Measurements from ENCODE around the gene DHX29.

The DHX29 gene

GRCh38 chr5:55308254-55308836 is 851 bp upstream of the DHX29 start:
- DNase-seq = peak; percentile 23

DNA sequence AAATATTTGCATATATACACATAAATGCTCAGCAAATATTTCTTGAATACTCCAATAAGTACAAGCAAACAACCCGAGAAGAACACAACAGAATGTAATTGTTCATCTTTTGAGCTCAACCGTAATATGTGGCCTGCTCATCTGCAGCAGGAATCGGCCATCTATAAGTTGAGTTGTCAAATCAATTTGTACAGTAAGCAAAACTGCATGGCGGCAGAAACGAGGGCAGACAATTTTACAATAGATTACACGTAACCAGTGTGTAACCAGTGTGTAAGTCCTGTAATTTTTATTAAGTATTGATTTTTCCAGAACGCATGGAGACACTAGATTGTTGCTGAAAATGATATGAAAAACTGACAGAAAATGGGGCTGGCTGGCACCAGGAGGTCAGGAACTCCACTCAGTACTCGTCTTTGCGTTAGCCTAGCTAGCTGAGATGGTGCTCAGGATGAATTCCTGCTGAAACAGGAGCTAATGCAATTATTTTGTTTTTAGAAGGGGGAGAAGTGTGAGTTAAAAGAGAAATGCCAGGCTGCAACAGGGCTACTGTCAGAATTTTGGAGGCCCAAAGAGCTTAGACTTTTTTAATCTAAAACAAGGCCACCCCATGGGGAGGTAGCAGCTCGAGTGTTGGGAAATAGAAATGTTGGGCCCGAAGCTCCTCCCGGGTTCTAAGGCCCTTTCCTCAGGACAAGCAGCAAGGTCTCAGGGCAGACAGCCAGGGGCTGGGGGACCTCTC is 682 bp downstream of the DHX29 start:
- no peak for DNase-seq

GRCh38 chr5:55305345-55305744 is 2.1 kb downstream of the DHX29 start:
- DNase-seq = no peak

DNA sequence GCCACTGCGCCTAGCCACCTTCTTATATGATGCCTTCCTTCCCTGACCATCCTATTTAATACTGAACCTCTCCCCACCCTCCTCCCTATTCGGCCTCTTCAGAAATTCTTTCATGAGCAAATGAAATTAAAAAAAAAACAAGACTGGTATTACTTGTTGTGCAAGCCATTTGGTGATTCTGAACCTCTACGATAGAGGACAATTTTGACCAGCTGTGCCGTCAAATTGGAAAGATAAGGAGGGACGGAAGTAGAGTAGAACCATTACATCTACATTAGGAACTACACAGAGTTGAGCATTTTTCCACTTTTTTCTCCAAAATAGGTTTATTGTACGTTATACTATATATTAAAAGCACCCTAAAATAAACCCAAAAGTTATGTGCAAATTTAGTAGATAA is 2.9 kb downstream of the DHX29 start:
- no peak for DNase-seq

- no peak for DNase-seq
Observed at GRCh38 chr5:55303238-55303690, 4.2 kb downstream of the DHX29 start.

DNA sequence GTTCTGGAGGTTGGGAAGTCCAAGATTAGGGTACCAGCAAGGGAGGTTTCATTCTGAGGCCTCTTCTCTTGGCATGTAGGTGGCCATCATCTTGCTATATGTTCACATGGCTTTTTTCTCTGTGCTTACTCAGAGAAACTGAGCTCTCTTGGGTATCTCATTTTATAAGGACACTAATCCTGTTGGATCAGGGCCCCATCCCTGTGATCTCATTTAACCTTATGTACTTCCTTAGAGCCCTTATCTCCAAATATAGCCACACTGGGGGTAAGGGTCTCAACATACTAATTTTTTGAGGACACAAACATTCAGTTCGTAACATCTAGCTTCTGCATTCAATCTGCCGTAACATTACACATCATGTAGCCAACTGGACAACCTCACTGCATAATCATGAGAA is 6.6 kb downstream of the DHX29 start:
- DNase-seq = no peak

DNA sequence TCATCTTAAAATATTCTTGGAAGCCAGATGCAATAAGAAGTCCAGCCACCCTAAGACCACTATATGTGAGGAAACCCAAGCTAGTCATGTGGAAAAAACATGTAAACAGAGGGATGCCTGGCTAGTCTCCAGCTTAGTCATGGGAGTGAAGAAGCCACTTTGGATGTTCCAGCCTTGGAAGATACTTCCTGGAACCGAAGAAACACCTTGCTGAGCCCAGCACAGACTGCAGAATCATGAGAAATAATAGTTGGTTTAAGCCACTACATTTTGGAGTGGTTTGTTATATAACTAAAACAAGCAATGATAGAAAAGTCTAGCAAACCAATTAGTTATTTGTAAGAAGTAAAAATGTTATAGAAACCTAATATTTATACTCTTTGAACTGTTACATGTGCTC is 12.6 kb downstream of the DHX29 start:
- no peak for DNase-seq

DNA sequence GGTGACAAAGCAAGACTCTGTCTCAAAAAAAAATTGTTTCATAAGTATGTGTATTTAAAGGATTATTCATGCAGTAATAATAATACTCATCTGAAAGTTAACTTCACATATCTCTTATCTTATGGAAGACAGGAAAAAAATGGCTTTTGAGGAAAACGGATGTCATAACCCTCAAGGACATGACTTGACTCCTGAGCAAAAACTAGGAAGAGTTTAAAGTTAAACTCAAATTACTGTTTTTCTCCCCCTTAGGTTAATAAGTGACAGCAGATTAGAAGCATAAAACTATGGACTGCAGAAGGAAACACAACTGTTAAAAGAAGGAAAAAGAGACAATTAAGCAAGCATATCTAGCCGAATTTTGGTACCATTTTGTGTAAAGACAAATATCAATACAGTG is 16.5 kb downstream of the DHX29 start:
- no peak for DNase-seq

DNA sequence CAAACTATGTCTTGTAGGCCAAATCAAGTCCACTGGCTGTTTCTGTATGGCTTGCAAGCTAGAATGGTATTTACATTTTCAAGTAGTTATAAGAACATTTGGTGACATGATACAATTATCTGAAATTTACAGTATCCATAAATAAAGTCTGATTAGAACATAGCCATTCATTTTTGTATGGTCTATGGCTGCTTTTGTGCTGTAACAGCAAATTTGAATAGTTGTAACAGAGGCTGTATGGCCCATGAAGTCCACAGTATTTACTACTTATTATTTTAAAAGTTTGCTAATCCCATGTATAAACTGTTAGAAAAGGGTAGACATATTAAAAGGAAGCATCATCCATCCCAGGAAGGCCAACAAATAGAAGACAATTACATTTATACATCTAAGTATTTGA is 17.7 kb downstream of the DHX29 start:
- DNase-seq = no peak

DNA sequence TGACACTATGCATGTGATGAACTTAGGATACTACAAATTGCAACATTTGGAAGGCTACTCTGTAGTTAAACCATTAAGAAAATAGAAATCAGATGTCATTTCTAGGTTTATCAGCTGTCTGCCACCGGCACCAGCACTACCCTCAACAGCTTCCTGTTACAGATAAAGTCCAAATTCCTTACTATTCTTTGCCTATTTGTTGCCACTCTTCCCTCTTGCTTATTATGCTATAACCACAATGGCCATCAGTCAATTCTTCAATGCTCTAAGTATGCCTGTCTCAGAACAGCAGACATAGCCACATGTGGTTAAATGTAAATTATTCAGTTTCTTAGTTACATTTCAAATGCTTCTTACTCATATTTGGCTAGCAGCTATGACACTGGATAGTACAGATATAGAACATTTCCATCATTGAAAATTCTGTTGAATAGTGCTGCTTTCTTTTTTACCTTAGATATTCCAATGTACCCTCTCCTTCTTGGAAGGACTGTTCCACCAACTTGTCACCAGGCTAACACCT is 21.0 kb downstream of the DHX29 start:
- no peak for DNase-seq

- no peak for DNase-seq
Observed at GRCh38 chr5:55278778-55279177, 28.7 kb downstream of the DHX29 start.

DNA sequence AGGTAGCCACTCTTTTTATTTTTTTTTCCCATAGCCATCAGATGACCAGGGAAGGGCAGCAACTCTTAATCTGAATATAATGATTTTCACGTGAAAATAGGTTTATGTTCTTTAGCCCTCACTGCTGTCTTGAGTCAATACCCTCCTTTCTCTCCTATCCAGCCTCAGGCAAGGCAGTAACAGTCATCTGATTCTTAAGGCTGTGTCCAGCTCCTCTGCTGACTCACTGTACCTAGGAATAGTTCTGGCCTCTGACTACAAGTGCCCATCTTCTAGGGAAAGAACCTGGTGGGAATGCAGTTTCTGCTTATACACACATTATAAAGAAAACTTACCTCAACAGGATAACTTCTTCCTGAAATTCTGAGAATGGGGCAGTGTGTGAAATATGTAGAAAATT is 30.7 kb downstream of the DHX29 start:
- no peak for DNase-seq

DNA sequence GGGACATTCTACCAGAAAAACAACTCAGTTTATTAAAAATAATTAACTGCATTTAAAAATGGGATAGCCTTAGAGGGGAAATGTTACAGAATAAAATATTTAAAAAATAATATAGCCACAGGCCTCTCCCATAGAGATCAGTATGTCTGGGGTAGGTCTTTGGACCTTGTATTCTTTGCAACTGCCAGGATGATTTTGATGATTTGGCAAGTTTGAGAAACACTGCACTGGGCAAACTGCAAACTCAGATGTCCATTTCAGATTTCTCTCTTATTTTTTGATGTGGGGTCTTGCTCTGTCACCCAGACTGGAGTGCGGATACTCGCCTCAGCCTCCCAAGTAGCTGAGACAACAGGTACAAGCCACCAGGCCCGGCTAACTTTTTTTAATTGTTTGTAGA is 49.2 kb downstream of the DHX29 start:
- no peak for DNase-seq

- DNase-seq = no peak
Observed at GRCh38 chr5:55254802-55255201, 52.7 kb downstream of the DHX29 start.

DNA sequence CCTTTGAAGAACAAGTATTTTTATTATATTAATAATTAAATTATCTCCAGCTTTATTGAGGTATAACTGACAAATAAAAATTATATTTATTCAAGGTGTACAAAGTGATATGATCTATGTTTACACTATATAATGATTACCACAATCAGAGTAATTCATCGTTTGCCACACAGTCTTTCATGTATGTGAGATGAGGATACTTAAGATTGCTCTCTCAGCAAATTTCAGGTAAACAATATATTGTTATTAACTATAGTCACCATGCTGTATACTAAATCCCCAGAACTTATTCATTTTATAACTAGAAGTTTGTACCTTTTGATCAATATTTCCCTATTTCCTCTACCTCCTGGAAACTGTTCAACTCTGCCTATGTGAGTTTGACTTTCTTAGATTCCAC is 57.4 kb downstream of the DHX29 start:
- no peak for DNase-seq

GRCh38 chr5:55241746-55242145 is 65.7 kb downstream of the DHX29 start:
- no peak for DNase-seq

DNA sequence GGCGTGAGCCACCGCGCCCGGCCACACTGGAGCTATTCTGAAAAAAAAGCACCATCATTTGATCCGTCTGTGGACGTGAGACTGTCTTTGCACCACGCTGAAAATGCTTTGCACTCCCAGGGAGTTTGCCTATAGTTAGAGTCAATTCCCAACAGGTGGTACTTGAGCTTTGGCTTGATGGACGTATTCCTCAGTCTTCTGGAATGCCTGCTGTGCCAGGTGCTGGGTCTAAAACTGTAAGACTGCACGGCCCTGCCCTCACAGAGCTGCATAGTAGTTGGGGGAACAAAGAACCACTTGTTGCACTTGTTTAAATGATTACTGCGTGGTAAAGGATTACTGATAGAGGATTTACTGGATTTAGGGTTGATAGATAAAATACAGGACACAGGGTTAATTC is 70.7 kb downstream of the DHX29 start:
- DNase-seq = no peak

DNA sequence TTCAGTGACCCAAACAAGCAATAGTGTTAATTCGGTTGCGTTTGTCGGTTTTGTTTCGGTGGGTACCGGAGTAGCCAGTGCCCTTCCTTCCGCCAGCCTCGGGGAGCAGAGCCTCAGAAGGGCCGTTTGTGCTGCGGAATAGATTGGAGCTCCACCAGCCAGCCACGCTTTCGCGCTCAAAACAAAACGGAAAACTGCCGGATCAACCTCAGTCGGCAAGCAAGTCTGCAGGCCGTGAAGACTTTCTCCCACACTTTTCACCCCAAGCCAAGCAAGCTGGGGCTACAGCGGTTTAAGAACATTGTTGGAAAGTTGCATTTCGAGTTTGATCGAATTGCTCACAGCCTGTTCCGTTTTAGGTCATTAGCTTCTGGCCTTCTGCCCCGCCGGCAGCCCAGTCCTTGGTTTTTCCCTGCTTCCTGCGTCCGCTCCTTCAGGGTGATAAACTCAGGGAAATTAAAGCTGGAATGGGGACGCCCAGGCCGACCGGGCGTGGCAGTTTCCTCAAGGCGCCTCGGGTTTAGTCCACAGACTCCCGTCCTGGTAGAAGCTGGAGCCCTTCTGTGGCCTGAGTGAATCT is 73.3 kb downstream of the DHX29 start:
- DNase-seq = peak; percentile 18

DNA sequence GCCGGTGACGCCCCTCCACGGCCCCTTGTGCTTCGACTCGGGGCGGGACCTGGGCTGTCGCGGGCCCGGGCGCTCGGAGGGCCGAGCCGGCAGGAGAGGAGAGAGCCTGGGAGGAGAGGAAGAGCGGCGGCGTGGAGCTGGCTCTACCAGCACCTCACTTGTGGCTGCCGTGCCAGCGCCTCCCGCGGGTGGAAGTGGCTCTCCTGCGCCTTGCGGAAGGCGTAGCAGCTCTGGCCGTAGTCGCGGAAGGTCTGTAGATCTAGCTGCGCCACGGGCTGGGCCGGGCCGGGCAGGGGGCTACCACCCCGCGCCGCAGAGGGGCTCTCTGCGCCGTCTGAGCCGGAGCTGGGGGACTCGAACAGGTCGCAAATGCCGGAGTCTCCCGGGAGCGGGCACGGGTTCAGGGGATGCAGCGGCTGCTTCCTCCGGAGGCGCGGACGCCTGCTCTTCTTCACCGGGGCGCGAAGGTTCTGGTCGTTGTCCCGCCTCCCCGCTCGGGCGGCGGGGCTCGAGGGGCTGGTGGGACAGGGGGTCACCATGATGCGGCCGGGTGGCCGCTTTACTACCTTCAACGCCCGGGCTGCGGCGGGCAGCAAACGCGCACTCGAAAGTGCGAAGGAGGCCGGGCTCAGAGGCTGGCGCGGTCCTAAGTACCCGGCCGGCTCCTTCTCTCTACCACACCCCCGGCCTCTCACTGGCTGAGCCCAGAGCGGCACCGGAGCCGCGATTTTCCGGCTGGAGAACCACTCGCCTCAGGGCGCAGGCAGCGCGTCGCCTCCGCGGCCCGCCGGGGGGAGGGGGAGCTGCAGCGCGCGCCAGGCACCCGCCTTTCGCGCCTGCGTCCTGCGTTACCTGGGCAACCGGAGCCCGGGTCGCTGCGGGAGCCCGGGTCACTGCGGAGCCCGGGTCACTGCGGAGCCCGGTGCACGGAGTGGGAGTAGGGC is 74.2 kb downstream of the DHX29 start, which contains the start of gene CCNO:
Gene CCNO (minus strand): TSS at position 624 of the 944 bp plus-strand sequence. CDS start 85 bp downstream, at position 539.
- peak; percentile 62 for DNase-seq

- DNase-seq = peak; percentile 15
Observed at GRCh38 chr5:55232271-55232984, 75.1 kb downstream of the DHX29 start.

- no peak for DNase-seq
Observed at GRCh38 chr5:55231919-55232270, 75.6 kb downstream of the DHX29 start.

Data from CD4-positive, alpha-beta T cell treated with Interleukin-17A for 4 hours (primary cell).